Lower leg skin (tissue), 3 donors: ENCODE results near the gene DNAJC25.

Experiments used
- CTCF ChIP-seq, 3 donors: fragments of 450-650 bp; IDR thresholded peaks; one replicate each; pipeline ENCODE4 v1.5.1; 2016; ENCODE audit warnings: antibody characterized with exemption in 3 of 3, mild to moderate bottlenecking in 3 of 3, moderate library complexity in 2 of 3
- POLR2A ChIP-seq, 2 donors: fragments of 450-650 bp; IDR thresholded peaks; one replicate each; pipeline ENCODE4 v1.6.1; 2016 to 2017; ENCODE audit warnings: antibody characterized with exemption in 2 of 2, mild to moderate bottlenecking in 1 of 2, moderate library complexity in 1 of 2

DNA sequence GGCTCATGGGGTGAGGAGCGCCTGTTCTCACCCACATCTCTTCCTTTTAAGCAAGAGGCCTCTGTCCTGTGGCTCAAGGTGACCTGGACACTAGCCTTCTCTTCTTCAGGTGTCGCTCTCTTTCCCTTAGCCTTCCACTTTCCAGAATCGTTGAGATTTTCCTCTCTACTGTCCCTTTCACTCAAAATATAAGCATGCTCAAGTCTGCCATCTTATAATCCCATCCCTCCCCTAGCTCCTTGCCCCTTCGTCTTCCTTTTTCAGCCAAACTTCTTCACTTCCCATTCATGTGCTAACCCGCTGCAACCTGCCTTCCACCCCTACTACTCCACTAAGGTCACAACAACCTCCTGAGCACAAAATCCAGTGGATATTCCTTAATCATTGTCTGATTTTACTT, 44.8 kb upstream of the DNAJC25 start:
- no peak for TF ChIP-seq CTCF (IDR thresholded peaks at IDR 0.05)
- no peak for TF ChIP-seq POLR2A (IDR thresholded peaks at IDR 0.05)
